GM23248 (cell line): Measurements from ENCODE around the gene MFAP4. TPM values are rescaled to one million over a fixed set of nuclear protein-coding genes. Genes with fewer than 3 reads are reported as not detected.

Source experiments
- DNase-seq: peaks from one replicate; pipeline ENCODE4 v3.0.0-alpha.2; 2015
- H2AFZ ChIP-seq: fragments of 200-600 bp; sonication (generic); 2 replicates; pipeline ENCODE4 v1.6.1; 2016; ENCODE audit warnings: antibody characterized with exemption
- H3F3A ChIP-seq: fragments of 200-600 bp; sonication (generic); 2 replicates; pipeline ENCODE4 v1.6.1; 2016; ENCODE audit warnings: mild to moderate bottlenecking, antibody characterized with exemption, mixed run types; ENCODE audit not compliant: insufficient read depth
- H3K27ac ChIP-seq: fragments of 200-600 bp; sonication (generic); 2 replicates; pipeline ENCODE4 v1.5.1; 2016; ENCODE audit warnings: mild to moderate bottlenecking
- H3K27me3 ChIP-seq: fragments of 200-600 bp; sonication (generic); replicated peaks from 2 replicates; pipeline ENCODE4 v1.6.1; 2016; ENCODE audit warnings: mild to moderate bottlenecking; ENCODE audit not compliant: insufficient read depth
- H3K36me3 ChIP-seq: fragments of 200-600 bp; sonication (generic); 2 replicates; pipeline ENCODE4 v1.6.1; 2016; ENCODE audit warnings: low read depth, mild to moderate bottlenecking
- H3K4me1 ChIP-seq: fragments of 200-600 bp; sonication (generic); 2 replicates; pipeline ENCODE4 v1.6.1; 2016; ENCODE audit warnings: mild to moderate bottlenecking; ENCODE audit not compliant: insufficient read depth
- H3K4me2 ChIP-seq: fragments of 200-600 bp; sonication (generic); one replicate; pipeline ENCODE4 v1.6.1; 2016; ENCODE audit warnings: mild to moderate bottlenecking; ENCODE audit not compliant: unreplicated experiment
- H3K4me3 ChIP-seq: fragments of 200-600 bp; sonication (generic); 2 replicates; pipeline ENCODE4 v1.5.1; 2016; ENCODE audit warnings: mild to moderate bottlenecking
- H3K79me2 ChIP-seq: fragments of 200-600 bp; sonication (generic); 2 replicates; pipeline ENCODE4 v1.6.1; 2016; ENCODE audit warnings: mild to moderate bottlenecking; ENCODE audit not compliant: insufficient read depth
- H3K9ac ChIP-seq: fragments of 200-600 bp; sonication (generic); 2 replicates; pipeline ENCODE4 v1.6.1; 2016; ENCODE audit warnings: mild to moderate bottlenecking
- H3K9me2 ChIP-seq: fragments of 200-600 bp; sonication (generic); 2 replicates; pipeline ENCODE4 v1.6.1; 2016; ENCODE audit warnings: mixed run types, mild to moderate bottlenecking, moderate library complexity; ENCODE audit not compliant: insufficient read depth
- H3K9me3 ChIP-seq: fragments of 200-600 bp; sonication (generic); one replicate; pipeline ENCODE4 v1.6.1; 2017; ENCODE audit warnings: low read depth
- H4K20me1 ChIP-seq: fragments of 200-600 bp; sonication (generic); 2 replicates; pipeline ENCODE4 v1.6.0; 2016; ENCODE audit not compliant: insufficient read depth
- EZH2 ChIP-seq: fragments of 200-600 bp; sonication (generic); IDR thresholded peaks from 2 replicates; pipeline ENCODE4 v1.6.1; 2018; ENCODE audit warnings: antibody characterized with exemption, mild to moderate bottlenecking; ENCODE audit not compliant: insufficient read depth, poor library complexity, severe bottlenecking
- EZH2phosphoT487 ChIP-seq: fragments of 200-600 bp; sonication (generic); IDR thresholded peaks from 2 replicates; pipeline ENCODE4 v1.6.1; 2018; ENCODE audit warnings: antibody characterized with exemption, moderate library complexity, mild to moderate bottlenecking, low read depth; ENCODE audit not compliant: insufficient read depth
- WGBS, 2 experiments: methylation state at CpG; one replicate each; pipeline ENCODE4 v1.1.6; 2015 to 2017; ENCODE audit warnings: low lambda C conversion rate in 2 of 2, low coverage in 1 of 2; ENCODE audit errors: missing lambda C conversion rate in 2 of 2; 5-methylcytosine and 5-hydroxymethylcytosine counted together
- in situ Hi-C: fragments of 300-500 bp; cut with MboI; formaldehyde crosslinking; loops from 2 replicates; pipeline ENCODE4 v1.15.0; 2020
- polyA plus RNA-seq: library from polyadenylated mRNA; unstranded; fragments of >200 nt; fragmentation: Nextera tagmentation; extraction: Ambion mirVana; gene quantifications from 2 replicates; pipeline ENCODE4 v1.2.1, GENCODE V29; 2016
- total RNA-seq: library from RNA; depleted of rRNA; stranded (reverse); fragments of >200 nt; shearing (Covaris generic); gene quantifications from 2 replicates; pipeline ENCODE4 v1.2.3, GENCODE V29; 2014

The MFAP4 gene
- total and polyA plus RNA-seq, 2 experiments from 2014 or later: 97.8 to 156 TPM

- no peaks in the 10 kb centered on the region for H3K9me2 ChIP-seq
- WGBS, 2 experiments: 86 to 88% methylated on average over 12 of the region's 12 CpGs
- peaks cover 25% of the 10 kb centered on the region for H3F3A ChIP-seq
- in situ Hi-C loops: loop anchor here (25.0 kb wide), 1 partner anchor 290 kb away; no protein-coding TSS in a partner anchor
- no peaks in the 10 kb centered on the region for H3K36me3 ChIP-seq
- H3K4me3 ChIP-seq: no peak overlapping the region
- no peaks in the 10 kb centered on the region for H3K9me3 ChIP-seq
- no peak overlapping the region for H2AFZ ChIP-seq
- 0 out of 2 replicates have a peak, but pooled peaks cover 4% of the 10 kb centered on the region for H3K4me1 ChIP-seq
- H3K27ac ChIP-seq: no peak overlapping the region
- no peaks in the 10 kb centered on the region for H4K20me1 ChIP-seq
- no peak overlapping the region for H3K9ac ChIP-seq
- DNase-seq: no peak
- peaks cover 10% of the 10 kb centered on the region for H3K79me2 ChIP-seq
- TF ChIP-seq EZH2phosphoT487 (no peak), EZH2 (no peak)
- H3K4me2 ChIP-seq: no peak overlapping the region
- no peaks in the 10 kb centered on the region for H3K27me3 ChIP-seq
These were observed 14.6 kb downstream of the MFAP4 start for GRCh38 chr17:19372439-19372838.

- H3K36me3 ChIP-seq: no peaks in the 10 kb centered on the region
- 83% methylated on average over 9 of the region's 9 CpGs for WGBS, 2 experiments
- in situ Hi-C loops: loop anchor here (25.0 kb wide), 1 partner anchor 290 kb away; no protein-coding TSS in a partner anchor
- H3K4me1 ChIP-seq: 0 out of 2 replicates have a peak, but pooled peaks cover 3% of the 10 kb centered on the region
- no peak for DNase-seq
- no peak overlapping the region for H2AFZ ChIP-seq
- no peak overlapping the region for H3K27ac ChIP-seq
- TF ChIP-seq EZH2 (no peak), EZH2phosphoT487 (no peak)
- H3K4me2 ChIP-seq: no peak overlapping the region
- H3K4me3 ChIP-seq: no peak overlapping the region
- H3K9me3 ChIP-seq: no peaks in the 10 kb centered on the region
- H3K79me2 ChIP-seq: peaks cover 10% of the 10 kb centered on the region
- H3F3A ChIP-seq: peaks cover 20% of the 10 kb centered on the region
- H3K9me2 ChIP-seq: no peaks in the 10 kb centered on the region
- no peaks in the 10 kb centered on the region for H3K27me3 ChIP-seq
- no peaks in the 10 kb centered on the region for H4K20me1 ChIP-seq
- no peak overlapping the region for H3K9ac ChIP-seq
These were observed 15.0 kb downstream of the MFAP4 start for GRCh38 chr17:19372011-19372370.

- no peaks in the 10 kb centered on the region for H3K4me1 ChIP-seq
- no peaks in the 10 kb centered on the region for H3K27me3 ChIP-seq
- no peaks in the 10 kb centered on the region for H3K9me3 ChIP-seq
- no peak overlapping the region for H3K4me3 ChIP-seq
- no peak for DNase-seq
- TF ChIP-seq EZH2: no peak
- no peak for TF ChIP-seq EZH2phosphoT487
- no peaks in the 10 kb centered on the region for H3K36me3 ChIP-seq
- H3F3A ChIP-seq: peaks cover 17% of the 10 kb centered on the region
- H3K79me2 ChIP-seq: peaks cover 10% of the 10 kb centered on the region
- H3K9me2 ChIP-seq: no peaks in the 10 kb centered on the region
- WGBS, 2 experiments: 88 to 92% methylated on average over 7 of the region's 7 CpGs
- no peak overlapping the region for H3K27ac ChIP-seq
- in situ Hi-C loops: loop anchor here (25.0 kb wide), 1 partner anchor 291 kb away; no protein-coding TSS in a partner anchor
- no peaks in the 10 kb centered on the region for H4K20me1 ChIP-seq
- H3K4me2 ChIP-seq: no peak overlapping the region
- no peak overlapping the region for H2AFZ ChIP-seq
- H3K9ac ChIP-seq: no peak overlapping the region
These were observed 15.6 kb downstream of the MFAP4 start for GRCh38 chr17:19371259-19372010.

- H3K4me1 ChIP-seq: no peaks in the 10 kb centered on the region
- H3K27ac ChIP-seq: no peak overlapping the region
- no peak overlapping the region for H3K4me2 ChIP-seq
- H3F3A ChIP-seq: peaks cover 17% of the 10 kb centered on the region
- DNase-seq: no peak
- no peaks in the 10 kb centered on the region for H3K9me2 ChIP-seq
- WGBS, 2 experiments: 81 to 90% methylated on average over 7 of the region's 7 CpGs
- H3K36me3 ChIP-seq: no peaks in the 10 kb centered on the region
- no peak overlapping the region for H3K4me3 ChIP-seq
- H3K27me3 ChIP-seq: no peaks in the 10 kb centered on the region
- H3K9ac ChIP-seq: no peak overlapping the region
- no peak for TF ChIP-seq EZH2phosphoT487
- TF ChIP-seq EZH2: no peak
- H2AFZ ChIP-seq: no peak overlapping the region
- H4K20me1 ChIP-seq: no peaks in the 10 kb centered on the region
- H3K79me2 ChIP-seq: peaks cover 1% of the 10 kb centered on the region
- no peaks in the 10 kb centered on the region for H3K9me3 ChIP-seq
- in situ Hi-C loops: loop anchor here (25.0 kb wide), 1 partner anchor 292 kb away; no protein-coding TSS in a partner anchor
These were observed 16.5 kb downstream of the MFAP4 start for GRCh38 chr17:19370493-19370960.
